Sigmoid colon (tissue), 7 donors: Measurements from ENCODE around the gene ADAT1. TPM values are rescaled to one million over a fixed set of nuclear protein-coding genes. Genes with fewer than 3 reads are reported as not detected.

Experiments
- DNase-seq: peaks from one replicate; pipeline ENCODE4 v3.0.0-alpha.2; 2019
- H3K27ac ChIP-seq, 4 donors: fragments of 200-600 bp; sonication (generic); one replicate each; pipeline ENCODE4 v1.5.1; 2016 to 2019; ENCODE audit warnings: mild to moderate bottlenecking in 1 of 4
- H3K27me3 ChIP-seq, 3 donors: fragments of 200-600 bp; sonication (generic); one replicate each; pipeline ENCODE4 v1.5.1; 2019; ENCODE audit warnings: mild to moderate bottlenecking in 1 of 3
- H3K36me3 ChIP-seq, 4 donors: fragments of 200-600 bp; sonication (generic); one replicate each; pipeline ENCODE4 v1.5.1; 2016 to 2019
- H3K4me1 ChIP-seq, 4 donors: fragments of 200-600 bp; sonication (generic); one replicate each; pipeline ENCODE4 v1.5.1; 2017 to 2019
- H3K4me3 ChIP-seq, 4 donors: fragments of 200-600 bp; sonication (generic); one replicate each; pipeline ENCODE4 v1.5.1; 2017 to 2019; ENCODE audit warnings: mild to moderate bottlenecking in 2 of 4, moderate library complexity in 1 of 4
- H3K9me3 ChIP-seq, 4 donors: fragments of 200-600 bp in 3 of 4; sonication (generic) in 3 of 4; one replicate each; pipeline versions ENCODE4 v1.5.1 to v1.6.1; 2013 to 2019
- CTCF ChIP-seq, 4 experiments: fragments of 450-650 bp in 3 of 4; fragments of 200-600 bp in 1 of 4; IDR thresholded peaks; one replicate each; pipeline ENCODE4 v1.5.1; 2016 to 2019; ENCODE audit warnings: antibody characterized with exemption in 4 of 4, mild to moderate bottlenecking in 3 of 4, moderate library complexity in 2 of 4
- EP300 ChIP-seq, 4 donors: sonication (generic); formaldehyde crosslinking; IDR thresholded peaks; one replicate each; pipeline ENCODE4 v1.6.1; 2017; ENCODE audit warnings: antibody characterized with exemption in 4 of 4
- POLR2A ChIP-seq, 2 donors: fragments of 450-650 bp; IDR thresholded peaks; one replicate each; pipeline ENCODE4 v1.6.1; 2016; ENCODE audit warnings: antibody characterized with exemption in 2 of 2, mild to moderate bottlenecking in 2 of 2, moderate library complexity in 2 of 2
- POLR2AphosphoS5 ChIP-seq, 4 donors: sonication (generic); formaldehyde crosslinking; IDR thresholded peaks; one replicate each; pipeline ENCODE4 v1.6.1; 2017; ENCODE audit warnings: antibody characterized with exemption in 4 of 4
- WGBS, 2 donors: extraction: QIAGEN DNeasy Blood & Tissue Kit; methylation state at CpG; one replicate each; pipeline ENCODE4 v1.1.7; 2013; 5-methylcytosine and 5-hydroxymethylcytosine counted together
- intact Hi-C: fragments of 100-400 bp; cut with DNase I; formaldehyde crosslinking; loops from one replicate; pipeline ENCODE4 v1.15.1; 2023
- polyA plus RNA-seq, 3 donors: library from polyadenylated mRNA; stranded (reverse); fragments of 200-250 nt; gene quantifications; one replicate each; pipeline ENCODE4 v1.2.3, GENCODE V29; 2013
- total RNA-seq, 4 donors: library from RNA; depleted of rRNA; stranded (reverse); fragments of >200 nt; gene quantifications; one replicate each; pipeline ENCODE4 v1.1.0, GENCODE V29; 2016
- donor health status: healthy with polysubstance abuse.
- donor health status: Bipolar disorder and iron deficiency.
- donor health status: healthy.

Gene ADAT1
- total and polyA plus RNA-seq, 7 donors: 10.2 to 38.5 (median 23.5) TPM

GRCh38 chr16:75590920-75591843 is 31.9 kb downstream of the ADAT1 start:
- no peaks in the 10 kb centered on the region for H3K9me3 ChIP-seq
- peaks cover 0 to 43% (median 24%) of the 10 kb centered on the region in 4 donors for H3K4me1 ChIP-seq
- intact Hi-C loops: no loop called here
- peak; percentile 85 for DNase-seq
- H3K36me3 ChIP-seq: no peaks in the 10 kb centered on the region
- H3K27ac ChIP-seq: peak overlapping the region; percentile 79 to 86 (median 82)
- 56 to 69% methylated on average over 8 of the region's 8 CpGs for WGBS, 2 donors
- H3K4me3 ChIP-seq: peak overlapping the region in 1 of 4 donors; percentile 22
- TF ChIP-seq POLR2AphosphoS5 (IDR thresholded peaks at IDR 0.05) (peak in 3 of 4 donors; percentile 35 to 53 (median 50)), CTCF (IDR thresholded peaks at IDR 0.05) (no peak), POLR2A (IDR thresholded peaks at IDR 0.05) (no peak), EP300 (IDR thresholded peaks at IDR 0.05) (no peak)
- H3K27me3 ChIP-seq: no peaks in the 10 kb centered on the region

DNA sequence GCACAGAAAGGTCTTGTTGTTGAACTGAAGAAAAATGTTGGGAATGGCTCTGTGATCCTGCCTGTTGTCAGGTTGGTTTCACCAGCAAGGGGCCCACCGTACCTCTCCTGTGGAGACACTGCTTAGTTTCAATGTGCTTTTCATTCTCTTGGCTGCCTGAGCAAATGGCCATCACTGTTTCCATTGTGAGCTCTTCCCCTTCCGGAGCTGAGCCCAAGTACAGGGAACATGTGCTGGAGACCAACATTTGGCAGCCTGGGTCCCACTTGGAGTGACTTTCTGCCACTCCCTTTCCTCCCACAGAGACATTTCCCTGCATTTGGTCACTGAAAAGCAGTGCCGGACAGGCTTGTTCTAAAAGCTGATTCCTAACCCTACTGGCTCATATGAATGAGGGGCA is 33.8 kb downstream of the ADAT1 start:
- intact Hi-C loops: no loop called here
- no peaks in the 10 kb centered on the region for H3K36me3 ChIP-seq
- H3K27ac ChIP-seq: peak overlapping the region in 3 of 4 donors; percentile 79 to 86 (median 84)
- no peaks in the 10 kb centered on the region for H3K9me3 ChIP-seq
- no peak overlapping the region for H3K4me3 ChIP-seq
- 84 to 92% methylated on average over 3 of the region's 3 CpGs for WGBS, 2 donors
- peak in 1 of 4 donors; percentile 11 for TF ChIP-seq POLR2AphosphoS5 (IDR thresholded peaks at IDR 0.05)
- TF ChIP-seq EP300 (IDR thresholded peaks at IDR 0.05): no peak
- TF ChIP-seq CTCF (IDR thresholded peaks at IDR 0.05): no peak
- DNase-seq: no peak
- no peaks in the 10 kb centered on the region for H3K27me3 ChIP-seq
- H3K4me1 ChIP-seq: peaks cover 0 to 43% (median 24%) of the 10 kb centered on the region in 4 donors

DNA sequence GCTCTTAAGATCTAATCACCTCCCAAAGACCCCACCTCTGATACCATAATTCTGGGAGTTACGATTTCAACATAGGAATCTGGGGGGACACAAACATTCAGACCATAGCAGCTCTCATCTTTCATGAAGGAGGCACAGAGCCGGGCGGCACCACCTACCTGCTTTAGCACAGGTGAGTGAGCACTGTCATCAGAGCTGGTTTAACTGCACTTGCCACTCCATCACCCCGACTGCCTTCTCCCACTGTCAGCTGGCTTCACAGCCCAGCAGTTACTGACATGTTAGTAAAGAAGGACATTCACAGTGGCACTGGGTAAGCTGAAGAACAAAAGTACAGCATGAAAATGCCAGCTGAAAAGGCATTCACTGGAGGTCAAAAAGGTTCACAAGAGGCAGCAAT is 34.4 kb downstream of the ADAT1 start:
- 96 to 97% methylated on average over 4 of the region's 4 CpGs for WGBS, 2 donors
- peak overlapping the region in 1 of 4 donors; percentile 86 for H3K27ac ChIP-seq

DNA sequence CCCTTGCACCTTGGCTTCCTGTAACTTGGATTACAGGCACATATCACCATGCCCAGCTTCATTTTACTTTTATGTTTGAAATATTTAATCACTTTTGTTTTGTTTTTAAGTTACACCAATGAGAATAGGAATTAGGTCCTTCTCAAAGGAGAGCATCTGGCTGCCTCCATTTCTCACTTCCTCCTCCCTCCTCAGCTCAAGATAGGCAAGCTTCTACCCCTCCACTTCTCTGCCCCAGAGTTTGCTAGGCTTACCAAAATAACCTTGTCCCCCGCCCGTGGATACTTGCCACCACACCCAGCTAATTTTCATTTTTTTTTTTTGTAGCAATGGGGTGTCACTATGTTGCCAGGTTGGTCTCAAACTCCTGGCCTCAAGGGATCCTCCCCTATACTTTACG is 39.0 kb downstream of the ADAT1 start:
- Histone ChIP-seq H3K4me1 (peaks cover 0 to 13% (median 0%) of the 10 kb centered on the region in 4 donors), H3K4me3 (no peak overlapping the region), H3K27me3 (no peaks in the 10 kb centered on the region), H3K9me3 (no peaks in the 10 kb centered on the region), H3K36me3 (peaks cover 0 to 13% (median 5%) of the 10 kb centered on the region in 4 donors), H3K27ac (no peak overlapping the region)
- intact Hi-C loops: no loop called here
- DNase-seq: no peak
- 57 to 68% methylated on average over 3 of the region's 3 CpGs for WGBS, 2 donors
- TF ChIP-seq CTCF (IDR thresholded peaks at IDR 0.05): no peak
- no peak for TF ChIP-seq POLR2AphosphoS5 (IDR thresholded peaks at IDR 0.05)
- no peak for TF ChIP-seq POLR2A (IDR thresholded peaks at IDR 0.05)
- no peak for TF ChIP-seq EP300 (IDR thresholded peaks at IDR 0.05)

More for the DNA sequence above, 34.4 kb downstream of the ADAT1 start:
- Histone ChIP-seq H3K4me3 (no peak overlapping the region), H3K4me1 (peaks cover 0 to 43% (median 24%) of the 10 kb centered on the region in 4 donors), H3K27me3 (no peaks in the 10 kb centered on the region), H3K9me3 (no peaks in the 10 kb centered on the region), H3K36me3 (no peaks in the 10 kb centered on the region)
- no peak for DNase-seq
- TF ChIP-seq EP300 (IDR thresholded peaks at IDR 0.05): no peak
- TF ChIP-seq POLR2A (IDR thresholded peaks at IDR 0.05): no peak
- no peak for TF ChIP-seq CTCF (IDR thresholded peaks at IDR 0.05)
- TF ChIP-seq POLR2AphosphoS5 (IDR thresholded peaks at IDR 0.05): no peak
- intact Hi-C loops: no loop called here
